ENCODE measurements around the gene ZBED2. TPM values are rescaled to one million over a fixed set of nuclear protein-coding genes. Genes with fewer than 3 reads are reported as not detected.

ZBED2 gene
- total and polyA plus RNA-seq, 2 experiments from 2014 or later: 0.50 to 0.66 TPM

DNA sequence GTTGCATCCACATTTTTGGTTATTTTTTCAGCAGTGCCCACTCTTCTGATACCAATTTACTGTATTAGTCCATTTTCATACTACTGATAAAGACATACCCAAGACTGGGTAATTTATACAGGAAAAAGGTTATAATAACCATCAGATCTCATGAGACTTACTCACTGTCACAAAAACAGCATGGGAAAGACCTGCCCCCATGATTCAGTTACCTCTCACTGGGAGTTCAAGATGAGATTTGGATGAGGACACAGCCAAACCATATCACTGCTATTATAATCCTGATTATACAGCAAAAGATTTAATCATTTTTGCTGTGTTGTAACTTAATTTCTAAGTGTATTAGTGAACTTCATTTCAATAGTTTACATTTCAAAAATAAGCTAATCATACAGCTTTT lies 6.6 kb downstream of the ZBED2 start:
- H3K79me2 ChIP-seq: no peaks in the 10 kb centered on the region
- no peaks in the 10 kb centered on the region for H3K9me3 ChIP-seq (ENCODE audit: low read depth)
- no peak for DNase-seq (ENCODE audit: low spot score)
- H3K9me2 ChIP-seq (replicated peaks; ENCODE audit: insufficient read depth): no peaks in the 10 kb centered on the region
- no peak overlapping the region for H3K4me3 ChIP-seq
- H4K20me1 ChIP-seq (ENCODE audit: insufficient read depth, poor library complexity, severe bottlenecking): no peaks in the 10 kb centered on the region
- H3K27me3 ChIP-seq: no peaks in the 10 kb centered on the region
- no peaks in the 10 kb centered on the region for H3K36me3 ChIP-seq (replicated peaks; ENCODE audit: insufficient read depth, low read depth)
- H3K4me1 ChIP-seq (ENCODE audit: insufficient read depth): peaks cover 12% of the 10 kb centered on the region
- TF ChIP-seq EZH2 (IDR thresholded peaks at IDR 0.05; ENCODE audit: borderline replicate concordance) (no peak), CTCF (IDR thresholded peaks at IDR 0.05; ENCODE audit: poor library complexity) (no peak), EZH2phosphoT487 (IDR thresholded peaks at IDR 0.05; ENCODE audit: low read depth, severe bottlenecking, unreplicated experiment) (no peak)
- no peak overlapping the region for H3K27ac ChIP-seq
- no peak overlapping the region for H2AFZ ChIP-seq
- H3K4me2 ChIP-seq: no peak overlapping the region

GRCh38 chr3:111585217-111585616 lies 9.9 kb downstream of the ZBED2 start:
- no peaks in the 10 kb centered on the region for H4K20me1 ChIP-seq (ENCODE audit: insufficient read depth, poor library complexity, severe bottlenecking)
- 27% methylated on average over 1 of the region's 1 CpG for WGBS (ENCODE audit: low lambda C conversion rate, missing lambda C conversion rate)
- no peak overlapping the region for H3K4me2 ChIP-seq

GRCh38 chr3:111584744-111585143 lies 10.4 kb downstream of the ZBED2 start:
- Histone ChIP-seq H3K4me1 (ENCODE audit: insufficient read depth) (peaks cover 12% of the 10 kb centered on the region), H3K9me3 (ENCODE audit: low read depth) (no peaks in the 10 kb centered on the region), H3K9me2 (replicated peaks; ENCODE audit: insufficient read depth) (no peaks in the 10 kb centered on the region), H4K20me1 (ENCODE audit: insufficient read depth, poor library complexity, severe bottlenecking) (no peaks in the 10 kb centered on the region), H3K27me3 (no peaks in the 10 kb centered on the region), H3K27ac (peak overlapping the region; percentile 68), H3K79me2 (no peaks in the 10 kb centered on the region), H3K36me3 (replicated peaks; ENCODE audit: insufficient read depth, low read depth) (no peaks in the 10 kb centered on the region), H3K4me3 (no peak overlapping the region), H3K4me2 (no peak overlapping the region), H2AFZ (no peak overlapping the region)
- no peak for TF ChIP-seq EZH2 (IDR thresholded peaks at IDR 0.05; ENCODE audit: borderline replicate concordance)
- TF ChIP-seq EZH2phosphoT487 (IDR thresholded peaks at IDR 0.05; ENCODE audit: low read depth, severe bottlenecking, unreplicated experiment): no peak
- no peak for TF ChIP-seq CTCF (IDR thresholded peaks at IDR 0.05; ENCODE audit: poor library complexity)
- DNase-seq (ENCODE audit: low spot score): no peak
- WGBS (ENCODE audit: low lambda C conversion rate, missing lambda C conversion rate): 91% methylated on average over 1 of the region's 1 CpG

More at GRCh38 chr3:111585217-111585616, 9.9 kb downstream of the ZBED2 start:
- no peaks in the 10 kb centered on the region for H3K9me3 ChIP-seq (ENCODE audit: low read depth)
- peak overlapping the region; percentile 68 for H3K27ac ChIP-seq
- DNase-seq (ENCODE audit: low spot score): peak; percentile 70
- no peak for TF ChIP-seq EZH2 (IDR thresholded peaks at IDR 0.05; ENCODE audit: borderline replicate concordance)
- no peak for TF ChIP-seq CTCF (IDR thresholded peaks at IDR 0.05; ENCODE audit: poor library complexity)
- no peak for TF ChIP-seq EZH2phosphoT487 (IDR thresholded peaks at IDR 0.05; ENCODE audit: low read depth, severe bottlenecking, unreplicated experiment)
- H3K4me1 ChIP-seq (ENCODE audit: insufficient read depth): peaks cover 12% of the 10 kb centered on the region
- no peaks in the 10 kb centered on the region for H3K9me2 ChIP-seq (replicated peaks; ENCODE audit: insufficient read depth)
- H3K36me3 ChIP-seq (replicated peaks; ENCODE audit: insufficient read depth, low read depth): no peaks in the 10 kb centered on the region
- no peak overlapping the region for H3K4me3 ChIP-seq
- no peaks in the 10 kb centered on the region for H3K27me3 ChIP-seq
- H3K79me2 ChIP-seq: no peaks in the 10 kb centered on the region
- H2AFZ ChIP-seq: no peak overlapping the region

DNA sequence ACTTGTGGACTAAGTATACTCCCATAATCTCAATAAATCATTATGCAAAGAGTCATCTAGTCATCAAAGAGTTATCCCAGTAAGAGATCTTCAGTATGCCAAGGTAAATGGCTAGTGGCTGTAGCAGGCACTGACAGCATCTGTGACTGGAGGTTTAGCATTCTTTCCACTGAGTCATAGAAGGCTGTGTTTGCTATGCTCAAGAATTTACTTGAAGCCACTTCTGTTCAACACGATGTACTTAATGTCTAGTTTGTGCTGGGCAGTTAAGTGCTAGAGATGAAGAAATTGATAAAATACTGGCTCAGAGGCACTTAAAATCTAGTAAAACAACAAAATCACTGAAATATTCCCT lies 13.0 kb downstream of the ZBED2 start:
- no peaks in the 10 kb centered on the region for H3K9me3 ChIP-seq (ENCODE audit: low read depth)
- no peak overlapping the region for H3K4me2 ChIP-seq
- no peaks in the 10 kb centered on the region for H3K36me3 ChIP-seq (replicated peaks; ENCODE audit: insufficient read depth, low read depth)
- 15% methylated on average over 1 of the region's 1 CpG for WGBS (ENCODE audit: low lambda C conversion rate, missing lambda C conversion rate)
- H3K4me3 ChIP-seq: no peak overlapping the region
- no peak for TF ChIP-seq CTCF (IDR thresholded peaks at IDR 0.05; ENCODE audit: poor library complexity)
- TF ChIP-seq EZH2phosphoT487 (IDR thresholded peaks at IDR 0.05; ENCODE audit: low read depth, severe bottlenecking, unreplicated experiment): no peak
- TF ChIP-seq EZH2 (IDR thresholded peaks at IDR 0.05; ENCODE audit: borderline replicate concordance): no peak
- peak overlapping the region; percentile 76 for H3K27ac ChIP-seq
- peaks cover 12% of the 10 kb centered on the region for H3K4me1 ChIP-seq (ENCODE audit: insufficient read depth)
- no peaks in the 10 kb centered on the region for H3K27me3 ChIP-seq
- H2AFZ ChIP-seq: no peak overlapping the region
- DNase-seq (ENCODE audit: low spot score): peak; percentile 62
- H4K20me1 ChIP-seq (ENCODE audit: insufficient read depth, poor library complexity, severe bottlenecking): no peaks in the 10 kb centered on the region
- no peaks in the 10 kb centered on the region for H3K9me2 ChIP-seq (replicated peaks; ENCODE audit: insufficient read depth)
- H3K79me2 ChIP-seq: no peaks in the 10 kb centered on the region
